K562 (cell line): ENCODE results near the gene ADARB2. TPM values are rescaled to one million over a fixed set of nuclear protein-coding genes. Genes with fewer than 3 reads are reported as not detected.

Source experiments
- BRCA1 ChIP-seq, 2 experiments: fragments of 450-650 bp in 1 of 2; sonication (generic) in 1 of 2; formaldehyde crosslinking in 1 of 2; IDR thresholded peaks; 2 replicates each; pipeline versions ENCODE4 v1.5.0 to v1.6.1; 2017 to 2020; ENCODE audit warnings: mild to moderate bottlenecking in 1 of 2, missing genetic modification reagents in 1 of 2
- DACH1 ChIP-seq: fragments of 450-650 bp; IDR thresholded peaks from 2 replicates; pipeline ENCODE4 v1.6.1; 2018; ENCODE audit not compliant: partially characterized antibody
- GATAD2A ChIP-seq: fragments of 450-650 bp; IDR thresholded peaks from 2 replicates; pipeline ENCODE4 v1.6.1; 2017
- MAFF ChIP-seq: IDR thresholded peaks from 2 replicates; pipeline ENCODE4 v1.6.1; 2012; ENCODE audit warnings: low read length, improper control_type of control experiment
- MTA1 ChIP-seq: fragments of 450-650 bp; IDR thresholded peaks from 2 replicates; pipeline ENCODE4 v1.6.1; 2017; ENCODE audit warnings: borderline replicate concordance
- RNF2 ChIP-seq: sonication (generic); IDR thresholded peaks from 2 replicates; pipeline ENCODE4 v1.6.1; 2016
- SMARCA4 ChIP-seq: fragments of 450-650 bp; IDR thresholded peaks from 2 replicates; pipeline ENCODE4 v1.6.1; 2016
- SMARCA5 ChIP-seq: fragments of 450-650 bp; IDR thresholded peaks from 2 replicates; pipeline ENCODE4 v1.6.1; 2016
- SUPT5H ChIP-seq: fragments of 450-650 bp; IDR thresholded peaks from 2 replicates; pipeline ENCODE4 v1.6.1; 2016
- TEAD1 ChIP-seq, 2 experiments: fragments of 450-650 bp in 1 of 2; sonication (generic) in 1 of 2; formaldehyde crosslinking; IDR thresholded peaks; 2 replicates each; pipeline versions ENCODE4 v1.4.0 to v1.8.0; 2020 to 2022; ENCODE audit warnings: mild to moderate bottlenecking in 2 of 2, missing genetic modification reagents in 1 of 2
- TEAD2 ChIP-seq: fragments of 450-650 bp; IDR thresholded peaks from 2 replicates; pipeline ENCODE4 v1.6.1; 2016; ENCODE audit warnings: missing genetic modification characterization, control low read depth, missing compliant biosample characterization
- TEAD4 ChIP-seq, 2 experiments: sonication (generic) in 1 of 2; formaldehyde crosslinking in 1 of 2; IDR thresholded peaks; 2 replicates each; pipeline versions ENCODE4 v1.6.1 to v1.8.0; 2012 to 2022; ENCODE audit warnings: borderline replicate concordance in 1 of 2, inconsistent platforms in 1 of 2, low read length in 1 of 2, mild to moderate bottlenecking in 1 of 2, missing genetic modification reagents in 1 of 2
- ZBTB33 ChIP-seq: sonication (generic); formaldehyde crosslinking; IDR thresholded peaks from 2 replicates; pipeline ENCODE4 v1.8.1; 2023; ENCODE audit warnings: mild to moderate bottlenecking, missing genetic modification reagents
- ZFP1 ChIP-seq: fragments of 450-650 bp; formaldehyde crosslinking; IDR thresholded peaks from 2 replicates; pipeline ENCODE4 v1.4.0; 2020; ENCODE audit warnings: mild to moderate bottlenecking, mixed read lengths
- ZHX1 ChIP-seq: fragments of 150-350 bp; conservative IDR thresholded peaks from 2 replicates; pipeline ENCODE4 v1.6.1; 2014; ENCODE audit warnings: low read length
- ZNF277 ChIP-seq: fragments of 250-450 bp; sonication (Bioruptor Pico); IDR thresholded peaks from 2 replicates; pipeline ENCODE4 v1.8.0; 2022; ENCODE audit warnings: inconsistent platforms, mild to moderate bottlenecking, moderate library complexity, borderline replicate concordance
- ZNF696 ChIP-seq: fragments of 250-450 bp; sonication (Bioruptor Pico); conservative IDR thresholded peaks from 2 replicates; pipeline ENCODE4 v1.4.0; 2020; ENCODE audit warnings: mild to moderate bottlenecking, moderate library complexity
- ZNF699 ChIP-seq: fragments of 250-450 bp; sonication (Bioruptor Pico); IDR thresholded peaks from 2 replicates; pipeline ENCODE4 v1.8.0; 2021; ENCODE audit warnings: mild to moderate bottlenecking, moderate library complexity; ENCODE audit not compliant: insufficient replicate concordance
- polyA plus RNA-seq, 8 experiments: library from polyadenylated mRNA; depleted of rRNA in 4 of 8; stranded (reverse) in 5 of 8; unstranded in 3 of 8; fragments of >200 nt; fragmentation: Nextera tagmentation in 2 of 8; fragmentation: Illumina TruSeq in 1 of 8; extraction: Ambion mirVana in 2 of 8; extraction: Trizol in 1 of 8; gene quantifications; 2 replicates each; pipeline versions ENCODE4 v1.2.1 to v1.2.3, GENCODE V29; 2011 to 2014; ENCODE audit warnings: inconsistent platforms in 1 of 8, missing spikeins in 1 of 8
- total RNA-seq, 7 experiments: library from RNA; depleted of rRNA in 6 of 7; stranded (reverse); fragments of >200 nt in 6 of 7; fragmentation: Illumina TruSeq in 2 of 7; extraction: Trizol in 2 of 7; gene quantifications; 2 replicates each; pipeline versions ENCODE4 v1.2.1 to v1.2.3, GENCODE V29; 2011 to 2021; ENCODE audit warnings: low replicate concordance in 1 of 7
- TF ChIP-seq, protein P1 (sequence below): fragments of 250-450 bp; sonication (Bioruptor Pico); IDR thresholded peaks from 2 replicates; pipeline ENCODE4 v1.5.0; 2021
- TF ChIP-seq, protein P2 (sequence below): fragments of 250-450 bp; sonication (Bioruptor Pico); IDR thresholded peaks from 2 replicates; pipeline ENCODE4 v1.8.0; 2021; ENCODE audit warnings: moderate library complexity, mild to moderate bottlenecking, inconsistent platforms

Gene ADARB2
- total and polyA plus RNA-seq, 9 of the 15 experiments (the other 6 are each of a cell fraction or from before 2014, with no cell fraction given), result not detected

GRCh38 chr10:1159131-1160061, 577.9 kb downstream of the ADARB2 start (continued):
- no peak for TF ChIP-seq ZHX1
- no peak for TF ChIP-seq TEAD1 (CRISPR knock-in tag; IDR thresholded peaks at IDR 0.05)
- peak; percentile 64 for TF ChIP-seq ZBTB33
- no peak for TF ChIP-seq TEAD4 (IDR thresholded peaks at IDR 0.05; ENCODE audit: low read length)
- TF ChIP-seq TEAD4 (CRISPR knock-in tag; IDR thresholded peaks at IDR 0.05; ENCODE audit: borderline replicate concordance), result no peak
- TF ChIP-seq SMARCA4, result no peak
- TF ChIP-seq, protein P1, sequence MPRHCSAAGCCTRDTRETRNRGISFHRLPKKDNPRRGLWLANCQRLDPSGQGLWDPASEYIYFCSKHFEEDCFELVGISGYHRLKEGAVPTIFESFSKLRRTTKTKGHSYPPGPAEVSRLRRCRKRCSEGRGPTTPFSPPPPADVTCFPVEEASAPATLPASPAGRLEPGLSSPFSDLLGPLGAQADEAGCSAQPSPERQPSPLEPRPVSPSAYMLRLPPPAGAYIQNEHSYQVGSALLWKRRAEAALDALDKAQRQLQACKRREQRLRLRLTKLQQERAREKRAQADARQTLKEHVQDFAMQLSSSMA (CRISPR knock-in tag), result no peak
- TF ChIP-seq TEAD2, result no peak
- peak; percentile 63; the same call in 1 of the 2 replicates for TF ChIP-seq SUPT5H
- peak; percentile 96 for TF ChIP-seq MTA1
- TF ChIP-seq ZNF696, result no peak
- TF ChIP-seq DACH1, result no peak
- TF ChIP-seq BRCA1 (IDR thresholded peaks at IDR 0.05), result no peak
- no peak for TF ChIP-seq BRCA1 (CRISPR knock-in tag; IDR thresholded peaks at IDR 0.05)
- peak; percentile 6; the same call in 1 of the 2 replicates for TF ChIP-seq RNF2
- no peak for TF ChIP-seq ZNF699 (CRISPR knock-in tag)
- no peak for TF ChIP-seq MAFF
- TF ChIP-seq SMARCA5, result no peak
- TF ChIP-seq, protein P2, sequence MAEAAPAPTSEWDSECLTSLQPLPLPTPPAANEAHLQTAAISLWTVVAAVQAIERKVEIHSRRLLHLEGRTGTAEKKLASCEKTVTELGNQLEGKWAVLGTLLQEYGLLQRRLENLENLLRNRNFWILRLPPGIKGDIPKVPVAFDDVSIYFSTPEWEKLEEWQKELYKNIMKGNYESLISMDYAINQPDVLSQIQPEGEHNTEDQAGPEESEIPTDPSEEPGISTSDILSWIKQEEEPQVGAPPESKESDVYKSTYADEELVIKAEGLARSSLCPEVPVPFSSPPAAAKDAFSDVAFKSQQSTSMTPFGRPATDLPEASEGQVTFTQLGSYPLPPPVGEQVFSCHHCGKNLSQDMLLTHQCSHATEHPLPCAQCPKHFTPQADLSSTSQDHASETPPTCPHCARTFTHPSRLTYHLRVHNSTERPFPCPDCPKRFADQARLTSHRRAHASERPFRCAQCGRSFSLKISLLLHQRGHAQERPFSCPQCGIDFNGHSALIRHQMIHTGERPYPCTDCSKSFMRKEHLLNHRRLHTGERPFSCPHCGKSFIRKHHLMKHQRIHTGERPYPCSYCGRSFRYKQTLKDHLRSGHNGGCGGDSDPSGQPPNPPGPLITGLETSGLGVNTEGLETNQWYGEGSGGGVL (CRISPR knock-in tag), result no peak
- no peak for TF ChIP-seq ZNF277
- no peak for TF ChIP-seq GATAD2A
- TF ChIP-seq ZFP1 (CRISPR knock-in tag), result no peak
